ENCODE data around the gene HEATR1.

- TF ChIP-seq POLR2A (IDR thresholded peaks at IDR 0.05; ENCODE audit: extremely low read depth, insufficient read length) = no peak
- no peak for TF ChIP-seq CTCF (IDR thresholded peaks at IDR 0.05; ENCODE audit: low read depth, low read length)
Observed at GRCh38 chr1:236552096-236552495, 52.2 kb downstream of the HEATR1 start.
